HepG2 (cell line): Measurements from ENCODE around the gene VAMP5. TPM values are rescaled to one million over a fixed set of nuclear protein-coding genes. Genes with fewer than 3 reads are reported as not detected.

Source experiments
- ETV6 ChIP-seq: sonication (generic); formaldehyde crosslinking; conservative IDR thresholded peaks from 2 replicates; pipeline ENCODE4 v1.4.0; 2020; ENCODE audit warnings: missing genetic modification reagents
- FLYWCH1 ChIP-seq: sonication (generic); formaldehyde crosslinking; IDR thresholded peaks from 2 replicates; pipeline ENCODE4 v1.8.1; 2023; ENCODE audit warnings: mild to moderate bottlenecking, missing genetic modification reagents
- HOXD1 ChIP-seq: sonication (generic); formaldehyde crosslinking; IDR thresholded peaks from 2 replicates; pipeline ENCODE4 v1.5.0; 2020; ENCODE audit warnings: missing genetic modification reagents
- KLF16 ChIP-seq, 2 experiments: sonication (generic) in 1 of 2; formaldehyde crosslinking in 1 of 2; IDR thresholded peaks; 2 replicates each; pipeline versions ENCODE4 v1.6.1 to v1.8.0; 2016 to 2023; ENCODE audit warnings: missing genetic modification reagents in 2 of 2, missing compliant biosample characterization in 1 of 2
- SMAD3 ChIP-seq: sonication (generic); formaldehyde crosslinking; IDR thresholded peaks from 2 replicates; pipeline ENCODE4 v1.4.0; 2020; ENCODE audit warnings: missing genetic modification reagents
- SNAPC2 ChIP-seq: sonication (generic); formaldehyde crosslinking; IDR thresholded peaks from 2 replicates; pipeline ENCODE4 v1.8.1; 2022; ENCODE audit warnings: mild to moderate bottlenecking, missing genetic modification reagents
- TP53 ChIP-seq: sonication (generic); formaldehyde crosslinking; conservative IDR thresholded peaks from 2 replicates; pipeline ENCODE4 v1.4.0; 2020; ENCODE audit warnings: missing genetic modification reagents
- ZBTB7A ChIP-seq: sonication (generic); formaldehyde crosslinking; IDR thresholded peaks from 2 replicates; pipeline ENCODE4 v1.8.0; 2022; ENCODE audit warnings: mild to moderate bottlenecking, missing genetic modification reagents
- ZNF407 ChIP-seq: sonication (generic); formaldehyde crosslinking; IDR thresholded peaks from one replicate; pipeline ENCODE4 v1.5.1; 2020; ENCODE audit warnings: mild to moderate bottlenecking, missing genetic modification reagents; ENCODE audit errors: not compliant biosample characterization
- ZNF687 ChIP-seq: sonication (generic); formaldehyde crosslinking; IDR thresholded peaks from 2 replicates; pipeline ENCODE4 v1.5.1; 2020; ENCODE audit warnings: mild to moderate bottlenecking, missing genetic modification reagents, moderate library complexity
- ZNF792 ChIP-seq: IDR thresholded peaks from 2 replicates; pipeline ENCODE4 v1.6.1; 2016
- polyA plus RNA-seq, 8 experiments: library from polyadenylated mRNA; depleted of rRNA in 3 of 8; stranded (reverse) in 7 of 8; unstranded in 1 of 8; fragments of >200 nt; fragmentation: Illumina TruSeq in 4 of 8; extraction: Trizol in 4 of 8; gene quantifications; 2 replicates each; pipeline versions ENCODE4 v1.2.1 to v1.2.3, GENCODE V29; 2011 to 2016; ENCODE audit warnings: low read depth in 4 of 8, missing spikeins in 1 of 8, mixed read lengths in 1 of 8; ENCODE audit not compliant: insufficient read depth in 1 of 8
- total RNA-seq, 5 experiments: library from RNA; depleted of rRNA; stranded (reverse); fragments of >200 nt; fragmentation: Illumina TruSeq; extraction: Trizol; gene quantifications; 2 replicates each; pipeline ENCODE4 v1.2.3, GENCODE V29; 2016; ENCODE audit warnings: low read depth in 1 of 5
- TF ChIP-seq, protein P1 (sequence below): sonication (generic); formaldehyde crosslinking; IDR thresholded peaks from 2 replicates; pipeline ENCODE4 v1.5.0; 2020; ENCODE audit warnings: missing genetic modification reagents
- TF ChIP-seq, protein P2 (sequence below): IDR thresholded peaks from 2 replicates; pipeline ENCODE4 v1.6.1; 2016; ENCODE audit warnings: low read depth

VAMP5 gene
- total and polyA plus RNA-seq, 2 of the 13 experiments (the other 11 are each of a cell fraction or from before 2014, with no cell fraction given): 7.2 to 56.7 TPM

- TF ChIP-seq ZNF407 (CRISPR knock-in tag) (peak; percentile 77), ZBTB7A (CRISPR knock-in tag) (no peak), ZNF687 (CRISPR knock-in tag) (peak; percentile 95), TP53 (CRISPR knock-in tag) (0 out of 2 replicates have a peak, but pooled peaks have one; percentile 51), ZNF792 (CRISPR knock-in tag) (peak; percentile 57; the same call in 1 of the 2 replicates), FLYWCH1 (CRISPR knock-in tag) (no peak), SNAPC2 (no peak), KLF16 (CRISPR knock-in tag; IDR thresholded peaks at IDR 0.05) (peak in 1 of 2 experiments; percentile 46; a peak in 1 of 4 replicates), HOXD1 (no peak; the same call in 1 of the 2 replicates), SMAD3 (CRISPR knock-in tag) (peak; percentile 57; the same call in 1 of the 2 replicates), ETV6 (CRISPR knock-in tag) (no peak)
- TF ChIP-seq, protein P1, sequence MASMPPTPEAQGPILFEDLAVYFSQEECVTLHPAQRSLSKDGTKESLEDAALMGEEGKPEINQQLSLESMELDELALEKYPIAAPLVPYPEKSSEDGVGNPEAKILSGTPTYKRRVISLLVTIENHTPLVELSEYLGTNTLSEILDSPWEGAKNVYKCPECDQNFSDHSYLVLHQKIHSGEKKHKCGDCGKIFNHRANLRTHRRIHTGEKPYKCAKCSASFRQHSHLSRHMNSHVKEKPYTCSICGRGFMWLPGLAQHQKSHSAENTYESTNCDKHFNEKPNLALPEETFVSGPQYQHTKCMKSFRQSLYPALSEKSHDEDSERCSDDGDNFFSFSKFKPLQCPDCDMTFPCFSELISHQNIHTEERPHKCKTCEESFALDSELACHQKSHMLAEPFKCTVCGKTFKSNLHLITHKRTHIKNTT (CRISPR knock-in tag): no peak
- TF ChIP-seq, protein P2, sequence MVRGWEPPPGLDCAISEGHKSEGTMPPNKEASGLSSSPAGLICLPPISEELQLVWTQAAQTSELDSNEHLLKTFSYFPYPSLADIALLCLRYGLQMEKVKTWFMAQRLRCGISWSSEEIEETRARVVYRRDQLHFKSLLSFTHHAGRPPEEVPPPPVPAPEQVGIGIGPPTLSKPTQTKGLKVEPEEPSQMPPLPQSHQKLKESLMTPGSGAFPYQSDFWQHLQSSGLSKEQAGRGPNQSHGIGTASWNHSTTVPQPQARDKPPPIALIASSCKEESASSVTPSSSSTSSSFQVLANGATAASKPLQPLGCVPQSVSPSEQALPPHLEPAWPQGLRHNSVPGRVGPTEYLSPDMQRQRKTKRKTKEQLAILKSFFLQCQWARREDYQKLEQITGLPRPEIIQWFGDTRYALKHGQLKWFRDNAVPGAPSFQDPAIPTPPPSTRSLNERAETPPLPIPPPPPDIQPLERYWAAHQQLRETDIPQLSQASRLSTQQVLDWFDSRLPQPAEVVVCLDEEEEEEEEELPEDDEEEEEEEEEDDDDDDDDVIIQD (CRISPR knock-in tag): peak; percentile 74; the same call in 1 of the 2 replicates
Observed at GRCh38 chr2:85595301-85596025, 11.2 kb downstream of the VAMP5 start, which contains the start of gene RNF181 (continued).
